NCI-H2227 (cell line): ENCODE data around the gene ADGRB3.

ENCODE experiments used
- DNase-seq: peaks from one replicate; lab custom pipeline; 2025; ENCODE audit not compliant: unreplicated experiment; lab: John Stamatoyannopoulos, UW

ADGRB3 gene

DNA sequence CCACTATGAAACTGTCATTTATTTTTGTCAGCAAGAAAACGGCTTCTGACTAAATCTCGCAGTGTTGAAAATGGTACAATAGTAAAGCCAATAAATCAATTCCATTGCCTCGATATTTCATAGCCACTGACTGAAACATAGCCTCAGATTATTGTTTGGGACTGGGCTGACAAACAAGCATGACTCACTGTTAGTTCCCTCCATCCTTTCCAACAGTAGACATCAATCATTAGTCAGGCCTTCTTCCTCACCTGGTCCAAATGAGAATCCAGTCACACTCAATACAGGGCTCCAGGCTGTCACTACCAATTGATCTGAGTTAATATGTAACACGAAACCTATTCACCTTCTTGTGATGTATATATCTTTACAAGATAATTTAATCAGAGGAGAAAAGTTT lies 66.1 kb downstream of the ADGRB3 start:
- DNase-seq, result no peak

DNA sequence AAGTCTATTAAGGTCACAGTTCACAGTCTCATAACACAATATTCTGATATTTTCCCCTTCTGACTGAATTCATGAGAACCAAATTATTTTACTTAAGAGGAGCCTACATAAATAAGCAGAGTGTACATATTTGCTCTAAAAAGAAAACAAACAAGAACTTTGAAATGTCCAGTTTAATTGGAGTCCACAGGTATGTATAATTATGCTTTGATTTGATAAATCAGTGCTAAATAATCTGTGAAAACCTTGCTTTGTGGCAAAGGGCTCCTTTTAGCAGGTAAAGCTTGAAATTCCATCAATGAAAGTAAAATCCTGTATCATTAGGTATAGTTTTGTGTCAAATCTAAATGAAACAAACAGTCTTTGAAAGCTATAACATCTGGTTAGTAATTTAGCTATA lies 69.4 kb downstream of the ADGRB3 start:
- no peak for DNase-seq

- no peak for DNase-seq
These were observed 74.0 kb downstream of the ADGRB3 start for GRCh38 chr6:68709091-68709490.

DNA sequence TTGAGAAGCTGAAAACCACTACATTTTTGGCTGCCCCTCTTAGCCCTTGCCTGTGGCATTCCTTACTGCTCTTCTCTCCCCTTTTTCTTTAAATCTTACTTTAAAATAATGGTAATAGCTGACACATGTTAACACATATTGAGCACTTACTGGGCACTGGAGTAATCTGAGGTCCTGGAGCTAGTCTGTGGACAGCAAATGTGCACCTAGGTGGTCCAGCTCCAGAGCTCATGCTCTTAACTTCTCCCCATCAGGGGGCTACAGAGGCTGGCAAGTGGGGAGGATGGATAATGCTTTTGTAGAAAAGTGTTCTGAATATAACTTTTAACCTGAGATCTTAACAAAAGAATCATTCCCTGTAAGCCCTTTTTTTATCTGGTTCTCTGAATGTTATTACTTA lies 74.8 kb downstream of the ADGRB3 start:
- DNase-seq, result no peak

DNA sequence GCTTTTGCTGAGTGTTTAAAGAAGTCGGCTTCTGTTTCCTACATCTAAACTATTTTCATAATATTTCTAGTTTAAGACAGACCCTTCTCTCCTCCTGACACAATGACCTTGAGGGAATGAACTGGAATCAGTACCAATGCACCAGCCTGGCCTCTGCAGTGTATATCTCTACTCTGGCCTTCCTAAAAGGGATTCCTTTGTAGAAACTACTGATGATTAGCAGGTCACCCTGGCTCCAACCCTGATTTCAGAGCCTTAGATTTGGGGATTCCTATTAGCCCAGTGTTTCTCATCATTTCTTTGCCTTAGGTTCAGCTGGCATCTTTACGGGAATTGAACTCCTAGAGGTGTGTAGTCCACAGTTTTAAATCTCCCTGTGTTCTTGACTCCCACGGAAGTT lies 75.4 kb downstream of the ADGRB3 start:
- no peak for DNase-seq

- no peak for DNase-seq
These were observed 75.8 kb downstream of the ADGRB3 start for GRCh38 chr6:68710916-68711315.

DNA sequence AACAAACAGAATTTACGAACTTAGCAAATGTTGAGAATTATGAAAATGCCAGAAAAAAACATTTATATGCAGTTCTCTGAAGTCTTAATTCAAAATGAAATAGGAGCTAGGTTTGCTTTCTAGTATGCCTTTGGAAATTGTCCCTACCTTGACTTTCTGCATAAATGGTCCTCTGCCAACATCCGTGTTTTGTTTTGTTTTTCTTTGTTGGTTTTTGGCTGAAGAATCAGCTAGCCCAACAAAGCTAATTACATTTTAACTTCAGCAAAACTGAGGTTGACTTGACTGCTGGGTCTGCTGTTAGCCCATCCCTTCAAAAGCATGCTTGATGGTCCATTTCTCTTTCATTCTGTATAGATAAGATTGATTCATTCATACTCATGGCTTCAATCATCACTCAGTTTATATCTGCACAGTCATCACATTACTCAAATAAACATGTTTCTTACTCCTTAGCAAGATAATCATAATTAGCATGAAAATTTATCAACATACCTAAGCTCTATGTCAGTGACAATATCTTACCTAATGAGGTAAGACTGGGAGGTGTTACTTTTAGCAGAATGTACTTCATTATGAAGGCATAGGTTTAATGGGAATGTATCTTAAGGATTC lies 76.4 kb downstream of the ADGRB3 start:
- no peak for DNase-seq

- no peak for DNase-seq
These were observed 81.5 kb downstream of the ADGRB3 start for GRCh38 chr6:68716620-68717019.

DNA sequence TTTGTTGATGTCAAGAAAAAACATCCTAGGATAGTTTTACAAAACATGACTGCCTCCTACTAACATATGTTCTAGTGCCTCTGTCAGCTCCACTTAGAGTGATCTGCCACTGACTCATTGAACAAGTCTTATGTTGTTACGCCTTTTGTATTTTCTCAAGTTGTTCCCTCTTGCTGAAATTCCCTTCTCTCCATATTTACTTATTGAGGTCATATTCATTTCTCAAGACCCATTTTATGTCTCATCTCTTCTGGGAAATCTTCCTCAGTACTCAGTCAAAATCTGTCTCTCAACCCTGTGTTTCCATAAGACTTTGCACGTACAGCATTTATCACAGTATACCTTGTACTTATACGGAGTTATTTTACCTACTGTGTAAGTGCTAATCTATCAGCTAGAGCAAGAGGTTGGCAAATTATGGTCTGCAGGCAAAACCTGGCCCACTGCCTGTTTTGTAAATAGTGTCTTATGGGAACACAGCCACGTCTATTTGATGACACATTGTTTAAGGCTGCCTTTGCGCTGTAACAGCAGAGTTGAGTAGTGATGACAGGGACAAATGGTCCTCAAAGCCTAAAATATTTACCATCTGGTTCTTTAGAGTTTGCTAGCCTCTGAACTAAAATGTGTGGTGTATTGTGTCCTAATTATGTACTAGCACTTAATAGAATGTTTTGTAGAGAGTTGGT lies 83.4 kb downstream of the ADGRB3 start:
- DNase-seq, result no peak

DNA sequence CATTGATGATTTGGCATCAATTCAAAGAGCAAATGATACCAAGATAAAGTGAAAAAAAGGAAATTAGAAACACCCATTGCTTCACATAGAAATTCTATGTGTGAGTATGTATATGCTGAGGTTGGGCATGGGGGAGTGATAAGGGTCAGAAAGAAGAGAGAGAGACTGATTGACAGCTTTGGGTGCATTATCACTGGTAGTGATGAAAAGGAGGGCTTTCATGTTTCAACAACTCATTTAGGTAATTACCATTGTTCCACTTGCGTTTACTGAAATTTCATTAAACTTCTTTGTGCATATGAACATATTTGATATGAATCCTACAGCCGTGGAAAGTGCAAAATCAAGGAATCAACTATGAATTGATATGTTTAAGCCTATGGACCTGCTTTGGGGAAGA lies 84.7 kb downstream of the ADGRB3 start:
- no peak for DNase-seq

GRCh38 chr6:68722891-68723527 lies 87.9 kb downstream of the ADGRB3 start:
- no peak for DNase-seq

- DNase-seq, result no peak
These were observed 89.0 kb downstream of the ADGRB3 start for GRCh38 chr6:68724060-68724459.

DNA sequence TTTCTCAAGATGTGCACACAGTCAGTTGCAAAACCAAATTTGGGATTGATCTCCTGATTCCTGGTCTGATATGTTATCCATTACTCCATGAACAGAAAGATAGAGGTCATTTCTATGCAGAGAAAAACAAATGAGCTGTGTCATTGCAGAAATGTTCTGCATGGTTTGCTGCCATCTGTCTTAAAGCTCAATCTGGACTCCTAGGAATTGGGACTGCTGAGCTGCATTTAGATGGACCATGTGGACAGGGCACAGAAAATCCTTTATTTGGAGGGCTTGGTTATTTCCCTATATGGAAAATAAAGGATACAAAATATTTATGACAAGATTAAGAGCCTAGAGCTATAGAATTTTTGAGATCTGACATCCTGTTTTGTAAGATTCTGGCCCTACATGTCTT lies 91.3 kb downstream of the ADGRB3 start:
- no peak for DNase-seq

- no peak for DNase-seq
These were observed 91.9 kb downstream of the ADGRB3 start for GRCh38 chr6:68726992-68727391.

DNA sequence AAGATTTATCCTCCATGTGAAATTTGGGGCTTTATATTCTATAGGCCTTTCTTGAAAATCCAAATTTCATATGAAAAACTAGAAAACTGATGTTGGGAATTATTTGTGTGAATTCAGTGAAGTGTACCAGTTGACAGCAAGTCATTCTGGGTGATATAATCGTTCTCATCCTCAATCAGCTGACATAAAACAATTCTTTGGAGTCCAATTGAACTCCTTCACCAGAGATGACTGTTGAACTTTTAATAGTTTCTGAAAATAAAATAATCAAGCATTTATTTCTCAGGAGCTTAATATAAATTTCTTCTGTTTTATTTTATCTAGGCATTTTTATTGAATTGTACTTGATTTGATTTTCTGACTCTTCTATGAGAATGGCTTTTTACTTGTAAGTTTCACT lies 92.6 kb downstream of the ADGRB3 start:
- DNase-seq, result no peak

DNA sequence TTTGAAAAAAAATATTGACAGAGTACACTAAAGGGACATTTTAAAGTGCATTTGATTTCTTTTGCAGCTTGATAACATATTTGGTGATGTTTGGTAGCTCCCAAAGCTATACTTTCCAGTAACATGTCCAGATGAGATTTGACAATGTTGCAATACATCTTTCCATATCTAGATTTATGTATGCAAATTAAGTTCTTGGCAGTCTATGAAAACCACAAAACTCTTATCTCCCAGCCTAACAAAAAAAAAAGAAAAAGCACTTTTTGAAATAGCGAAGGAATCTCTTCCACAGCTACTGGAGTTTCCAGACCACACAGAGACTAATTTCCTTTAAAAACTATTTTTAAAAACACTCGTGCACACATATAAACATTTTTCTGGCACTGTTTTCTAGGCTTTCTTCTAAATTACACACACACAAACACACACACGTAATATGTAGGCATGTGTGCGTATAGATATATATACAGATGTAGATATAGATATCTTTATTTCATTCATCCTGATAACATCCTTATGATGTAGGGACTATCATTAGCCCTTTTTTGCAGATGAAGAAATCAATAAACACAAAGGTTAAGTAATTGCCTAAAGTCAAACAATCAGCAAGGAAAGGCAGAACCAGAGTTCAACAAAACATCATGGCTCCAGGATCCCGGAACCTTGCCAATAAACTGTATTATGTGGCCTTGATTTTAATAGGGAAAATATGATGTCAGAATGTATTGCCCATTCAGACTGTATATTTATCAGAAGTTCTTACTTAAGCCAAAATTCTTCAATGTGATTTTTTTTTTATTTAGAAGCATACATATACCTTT lies 93.3 kb downstream of the ADGRB3 start:
- DNase-seq, result no peak

DNA sequence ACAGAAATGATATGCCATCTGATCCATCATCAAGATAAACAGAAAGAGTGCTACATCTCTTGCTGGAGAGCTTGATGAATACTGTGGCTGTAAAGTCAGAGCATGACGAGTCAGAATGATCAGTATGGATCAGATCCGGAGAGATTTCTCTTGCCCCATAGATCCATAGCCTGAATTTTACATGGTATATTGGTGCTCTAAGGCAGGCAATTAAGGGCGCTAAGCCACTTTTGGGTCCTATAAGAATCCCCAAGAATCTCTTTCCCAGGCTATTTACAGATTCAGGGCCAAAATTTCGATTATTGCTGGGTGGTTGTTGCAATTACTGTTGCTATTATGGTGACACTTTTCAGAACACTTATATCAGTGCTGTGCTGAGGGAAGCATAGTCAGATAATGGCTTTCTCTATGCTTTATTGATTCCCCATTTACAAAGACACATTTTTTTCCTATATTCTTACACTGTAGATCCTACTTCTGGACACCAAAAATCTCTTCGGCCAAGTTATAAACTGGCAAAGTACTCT lies 94.4 kb downstream of the ADGRB3 start:
- DNase-seq, result no peak

GRCh38 chr6:68730291-68731054 lies 95.4 kb downstream of the ADGRB3 start:
- DNase-seq, result no peak

GRCh38 chr6:68732423-68732822 lies 97.3 kb downstream of the ADGRB3 start:
- no peak for DNase-seq

DNA sequence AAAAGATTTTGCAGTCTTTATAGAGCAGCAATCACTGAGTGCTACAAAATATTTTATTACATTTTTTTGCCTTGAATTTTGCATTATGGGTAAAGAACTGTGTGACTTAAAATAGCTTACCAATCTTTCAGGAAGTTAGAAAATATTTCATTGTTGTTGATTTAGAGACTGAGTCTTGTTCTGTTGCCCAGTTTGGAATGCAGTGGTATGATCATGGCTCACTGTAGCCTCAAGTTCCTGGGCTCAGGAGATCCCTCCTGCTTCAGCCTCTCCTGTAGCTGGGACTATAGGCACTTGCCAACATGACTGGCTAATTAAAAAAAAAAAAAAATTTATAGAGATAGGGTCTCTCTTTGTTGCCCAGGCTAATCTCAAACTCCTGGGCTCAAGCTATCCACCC lies 100.8 kb downstream of the ADGRB3 start:
- no peak for DNase-seq

DNA sequence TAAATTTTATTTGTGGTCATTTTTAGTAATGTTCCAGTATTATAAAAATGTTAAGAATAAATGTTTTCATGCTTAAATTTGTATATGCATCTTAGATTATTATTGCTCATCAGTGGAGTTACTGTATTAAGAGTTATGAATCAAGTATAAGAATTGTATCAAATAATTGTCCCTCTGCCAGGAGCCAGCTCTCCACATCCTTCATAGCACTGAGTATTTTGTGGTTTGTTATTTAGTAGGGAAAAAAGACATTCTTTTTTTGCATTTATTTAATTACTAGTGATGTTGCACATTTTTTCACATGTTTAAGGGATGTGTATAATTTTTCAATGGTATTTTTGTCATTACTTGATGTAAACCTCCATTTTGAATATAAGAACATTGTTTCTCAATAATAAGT lies 102.0 kb downstream of the ADGRB3 start:
- DNase-seq, result no peak
